ENCODE data around the gene HEMK1. TPM values are rescaled to one million over a fixed set of nuclear protein-coding genes. Genes with fewer than 3 reads are reported as not detected.
A peak's percentile ranks its signal among the peaks of the same experiment; 100 is the strongest.

Gene HEMK1
- total RNA-seq, 1 experiment from 2014 or later = 12.5 TPM

DNA sequence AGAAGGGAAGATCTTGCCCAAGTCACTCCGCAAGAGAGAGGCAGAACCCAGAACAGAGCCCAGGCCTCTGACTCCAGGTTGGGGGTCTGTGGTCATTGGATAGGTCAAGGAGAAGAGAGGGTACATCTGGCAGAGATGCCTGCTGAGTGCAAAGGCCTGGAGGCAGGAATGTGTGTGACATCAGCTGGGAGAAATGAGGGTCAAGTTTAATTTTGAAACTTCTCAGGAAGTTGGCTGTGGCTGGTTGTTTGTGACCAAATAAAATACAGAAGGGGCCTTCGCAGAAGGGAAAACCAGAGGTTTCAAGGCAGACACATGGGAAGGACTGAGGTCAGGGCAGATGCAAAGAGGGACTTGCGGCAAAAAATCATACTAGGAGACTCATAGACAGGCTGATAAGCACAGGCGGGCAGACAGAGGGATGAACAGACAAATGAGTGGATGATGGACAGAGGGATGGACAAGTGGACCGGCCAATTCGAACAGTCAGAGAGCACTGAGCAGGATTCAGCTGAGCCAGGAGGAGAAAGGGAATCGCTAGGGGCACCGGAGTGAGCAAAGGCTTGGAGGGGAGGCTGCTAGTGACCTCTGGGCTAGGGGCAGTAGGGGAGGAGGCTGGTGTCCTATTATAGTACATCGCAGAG, 37.1 kb upstream of the HEMK1 start:
- no peak overlapping the region for H3K23ac ChIP-seq (ENCODE audit: insufficient read length, low read depth, low read length)
- no peaks in the 10 kb centered on the region for H3K79me1 ChIP-seq (ENCODE audit: insufficient read depth, low read depth, low read length, poor library complexity, severe bottlenecking)
- no peak overlapping the region for H4K91ac ChIP-seq (ENCODE audit: insufficient read length, low read depth, low read length)
- no peak overlapping the region for H3K14ac ChIP-seq (ENCODE audit: insufficient read depth, low read length)
- Mint-ChIP-seq H3K4me1 (peaks cover 42 to 50% of the 10 kb centered on the region in 2 experiments), H3K27ac (peak overlapping the region in 1 of 3 experiments; percentile 2; a peak in 1 of 7 replicates), H3K9me3 (no peaks in the 10 kb centered on the region; a peak in 1 of 5 replicates), H3K27me3 (ENCODE audit: low read depth) (peaks cover 28% of the 10 kb centered on the region), H3K36me3 (ENCODE audit: insufficient read depth in 1 of 3, low read depth in 3 of 3) (no peaks in the 10 kb centered on the region), H3K4me3 (no peak overlapping the region; a peak in 2 of 5 replicates)
- no peak overlapping the region for H3T11ph ChIP-seq (ENCODE audit: low read length)
- H3K27ac ChIP-seq (ENCODE audit: insufficient read length, low read depth, low read length) = no peak overlapping the region
- H3K56ac ChIP-seq (ENCODE audit: insufficient read length, low read depth, low read length) = no peak overlapping the region
- no peak overlapping the region for H4K5ac ChIP-seq (ENCODE audit: insufficient read length, low read depth, low read length)
- H3K4ac ChIP-seq (ENCODE audit: low read depth, low read length) = no peak overlapping the region
- no peak for TF ChIP-seq CTCF (conservative IDR thresholded peaks at IDR 0.05)
- H2BK20ac ChIP-seq (ENCODE audit: low read depth, low read length, poor library complexity, severe bottlenecking) = no peak overlapping the region
- H4K20me1 ChIP-seq (ENCODE audit: control insufficient read depth, insufficient read depth, insufficient read length) = no peaks in the 10 kb centered on the region
- H3K4me1 ChIP-seq (ENCODE audit: insufficient read depth, low read length) = no peaks in the 10 kb centered on the region
- no peak overlapping the region for H2AFZ ChIP-seq (ENCODE audit: low read length)
- H4K8ac ChIP-seq (replicated peaks; ENCODE audit: insufficient read length, low read depth, low read length) = no peak overlapping the region
- H2BK5ac ChIP-seq (ENCODE audit: insufficient read length, low read length) = no peak overlapping the region
- H2BK12ac ChIP-seq (ENCODE audit: insufficient read length, low read depth, low read length) = no peak overlapping the region
- H3K18ac ChIP-seq (ENCODE audit: insufficient read length, low read depth, low read length) = no peak overlapping the region
- no CpG with 5 or more reads among the region's 9 CpGs for WGBS (ENCODE audit: extremely low coverage, insufficient read length, low lambda C conversion rate)
- H2AK5ac ChIP-seq (ENCODE audit: insufficient read length, low read length) = no peak overlapping the region
- H2BK15ac ChIP-seq (ENCODE audit: low read depth, low read length) = no peak overlapping the region
- no peak overlapping the region for H3K4me2 ChIP-seq (ENCODE audit: insufficient read depth, insufficient read length, low read length)
- no peak overlapping the region for H3K9ac ChIP-seq (ENCODE audit: extremely low read depth, insufficient read length, low read length)
- no peaks in the 10 kb centered on the region for H3K23me2 ChIP-seq (ENCODE audit: insufficient read length, low read depth, low read length, poor library complexity, severe bottlenecking)
- H3K79me2 ChIP-seq (ENCODE audit: insufficient read depth, low read length) = no peaks in the 10 kb centered on the region
- H3K9me3 ChIP-seq (ENCODE audit: control insufficient read depth, low read depth, low read length) = no peaks in the 10 kb centered on the region
- DNase-seq = no peak
- H3K27me3 ChIP-seq (ENCODE audit: insufficient read depth, low read length) = peaks cover 3% of the 10 kb centered on the region; the same call in 1 of the 2 replicates
- H2BK120ac ChIP-seq (ENCODE audit: low read depth, low read length, poor library complexity, severe bottlenecking) = no peak overlapping the region

Data from H9 (cell line).